ENCODE measurements around the gene PNMA8A.

PNMA8A gene

DNA sequence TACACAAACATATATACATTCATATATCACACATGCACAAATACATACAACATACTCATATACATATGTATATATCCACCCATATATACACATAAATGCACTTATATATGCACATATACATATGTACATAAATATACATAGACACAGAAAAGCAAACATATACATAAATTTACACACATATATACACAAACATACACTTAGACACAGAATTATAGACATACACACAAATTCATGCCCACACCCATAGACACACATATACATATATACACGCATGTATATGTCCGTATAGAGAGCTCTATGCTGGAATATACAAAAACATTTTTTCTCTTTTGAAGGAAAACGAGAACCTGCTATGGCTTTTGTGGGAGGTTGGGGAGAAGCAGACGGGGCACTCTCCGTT, 20.6 kb downstream of the PNMA8A start:
- Histone ChIP-seq H4K20me1 (ENCODE audit: insufficient read depth, low read length, poor library complexity, severe bottlenecking) (no peaks in the 10 kb centered on the region), H3K4me2 (ENCODE audit: low read depth, low read length, poor library complexity, severe bottlenecking) (no peak overlapping the region), H3K27me3 (ENCODE audit: insufficient read depth, low read length, poor library complexity, severe bottlenecking) (no peaks in the 10 kb centered on the region), H3F3A (ENCODE audit: low read depth) (no peaks in the 10 kb centered on the region), H3K36me3 (ENCODE audit: insufficient read depth, low read length) (no peaks in the 10 kb centered on the region), H3K79me2 (ENCODE audit: insufficient read depth, low read length) (no peaks in the 10 kb centered on the region), H3K9me2 (replicated peaks; ENCODE audit: low read depth, low read length) (no peaks in the 10 kb centered on the region), H2AFZ (ENCODE audit: low read length) (no peak overlapping the region), H3K4me1 (ENCODE audit: insufficient read depth, low read length, poor library complexity, severe bottlenecking) (no peaks in the 10 kb centered on the region), H3K9ac (ENCODE audit: low read depth, low read length, poor library complexity, severe bottlenecking) (no peak overlapping the region), H3K9me3 (ENCODE audit: insufficient read depth, low read depth, low read length) (no peaks in the 10 kb centered on the region), H3K4me3 (ENCODE audit: low read length, poor library complexity, severe bottlenecking) (no peak overlapping the region)
- TF ChIP-seq EZH2phosphoT487 (IDR thresholded peaks at IDR 0.05; ENCODE audit: borderline replicate concordance), result no peak
- TF ChIP-seq, protein P1, sequence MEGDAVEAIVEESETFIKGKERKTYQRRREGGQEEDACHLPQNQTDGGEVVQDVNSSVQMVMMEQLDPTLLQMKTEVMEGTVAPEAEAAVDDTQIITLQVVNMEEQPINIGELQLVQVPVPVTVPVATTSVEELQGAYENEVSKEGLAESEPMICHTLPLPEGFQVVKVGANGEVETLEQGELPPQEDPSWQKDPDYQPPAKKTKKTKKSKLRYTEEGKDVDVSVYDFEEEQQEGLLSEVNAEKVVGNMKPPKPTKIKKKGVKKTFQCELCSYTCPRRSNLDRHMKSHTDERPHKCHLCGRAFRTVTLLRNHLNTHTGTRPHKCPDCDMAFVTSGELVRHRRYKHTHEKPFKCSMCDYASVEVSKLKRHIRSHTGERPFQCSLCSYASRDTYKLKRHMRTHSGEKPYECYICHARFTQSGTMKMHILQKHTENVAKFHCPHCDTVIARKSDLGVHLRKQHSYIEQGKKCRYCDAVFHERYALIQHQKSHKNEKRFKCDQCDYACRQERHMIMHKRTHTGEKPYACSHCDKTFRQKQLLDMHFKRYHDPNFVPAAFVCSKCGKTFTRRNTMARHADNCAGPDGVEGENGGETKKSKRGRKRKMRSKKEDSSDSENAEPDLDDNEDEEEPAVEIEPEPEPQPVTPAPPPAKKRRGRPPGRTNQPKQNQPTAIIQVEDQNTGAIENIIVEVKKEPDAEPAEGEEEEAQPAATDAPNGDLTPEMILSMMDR (conservative IDR thresholded peaks at IDR 0.05; ENCODE audit: low read length), result no peak

DNA sequence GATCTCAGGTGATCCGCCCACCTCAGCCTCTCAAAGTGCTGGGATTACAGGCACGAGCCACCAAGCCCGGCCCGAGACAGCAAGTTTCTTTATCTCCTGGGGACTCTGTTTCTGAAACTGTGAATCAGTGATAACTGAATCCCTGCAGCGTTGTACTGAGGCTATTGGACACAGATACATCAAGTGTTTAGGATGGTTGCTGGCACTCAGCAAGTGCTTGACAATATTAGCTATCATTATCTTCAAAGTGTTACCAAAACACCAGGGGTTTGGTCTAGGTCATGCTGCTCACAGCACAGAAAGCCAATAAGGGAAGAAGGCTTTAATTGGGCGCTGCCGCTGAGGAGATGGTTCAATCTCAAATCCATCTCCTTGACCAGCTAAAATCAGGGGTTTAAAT, 22.1 kb downstream of the PNMA8A start:
- Histone ChIP-seq H3K4me1 (ENCODE audit: insufficient read depth, low read length, poor library complexity, severe bottlenecking) (no peaks in the 10 kb centered on the region), H3K4me3 (ENCODE audit: low read length, poor library complexity, severe bottlenecking) (no peak overlapping the region), H3K9me3 (ENCODE audit: insufficient read depth, low read depth, low read length) (no peaks in the 10 kb centered on the region), H3K36me3 (ENCODE audit: insufficient read depth, low read length) (no peaks in the 10 kb centered on the region), H3K4me2 (ENCODE audit: low read depth, low read length, poor library complexity, severe bottlenecking) (no peak overlapping the region), H3K79me2 (ENCODE audit: insufficient read depth, low read length) (no peaks in the 10 kb centered on the region), H4K20me1 (ENCODE audit: insufficient read depth, low read length, poor library complexity, severe bottlenecking) (no peaks in the 10 kb centered on the region), H3K27me3 (ENCODE audit: insufficient read depth, low read length, poor library complexity, severe bottlenecking) (no peaks in the 10 kb centered on the region), H3F3A (ENCODE audit: low read depth) (no peaks in the 10 kb centered on the region), H3K9me2 (replicated peaks; ENCODE audit: low read depth, low read length) (no peaks in the 10 kb centered on the region), H3K9ac (ENCODE audit: low read depth, low read length, poor library complexity, severe bottlenecking) (no peak overlapping the region), H2AFZ (ENCODE audit: low read length) (no peak overlapping the region)
- TF ChIP-seq, protein P1 (conservative IDR thresholded peaks at IDR 0.05; ENCODE audit: low read length), result no peak
- no peak for TF ChIP-seq EZH2phosphoT487 (IDR thresholded peaks at IDR 0.05; ENCODE audit: borderline replicate concordance)

DNA sequence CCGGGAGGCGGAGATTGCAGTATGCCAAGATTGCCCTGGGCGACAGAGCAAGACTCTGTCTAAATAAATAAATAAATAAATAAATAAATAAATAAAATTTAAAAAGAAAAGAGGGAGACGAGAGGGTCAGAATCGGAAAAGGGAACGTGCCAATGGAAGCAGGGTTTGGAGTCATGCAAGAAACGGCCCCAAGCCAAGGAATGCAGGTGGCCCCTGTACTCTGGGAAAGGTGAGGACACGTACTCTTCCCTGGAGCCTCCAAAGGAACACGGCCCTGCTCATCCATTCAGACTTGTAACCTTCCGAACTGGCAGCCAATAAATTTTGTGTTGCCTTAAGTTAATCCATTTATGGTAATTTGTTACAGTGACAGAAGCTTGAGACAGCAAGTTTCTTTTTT, 22.8 kb downstream of the PNMA8A start:
- no peak overlapping the region for H2AFZ ChIP-seq (ENCODE audit: low read length)
- no peaks in the 10 kb centered on the region for H3K79me2 ChIP-seq (ENCODE audit: insufficient read depth, low read length)
- no peaks in the 10 kb centered on the region for H3K9me3 ChIP-seq (ENCODE audit: insufficient read depth, low read depth, low read length)
- H4K20me1 ChIP-seq (ENCODE audit: insufficient read depth, low read length, poor library complexity, severe bottlenecking), result no peaks in the 10 kb centered on the region
- no peak overlapping the region for H3K9ac ChIP-seq (ENCODE audit: low read depth, low read length, poor library complexity, severe bottlenecking)
- no peaks in the 10 kb centered on the region for H3K9me2 ChIP-seq (replicated peaks; ENCODE audit: low read depth, low read length)
- H3K4me2 ChIP-seq (ENCODE audit: low read depth, low read length, poor library complexity, severe bottlenecking), result no peak overlapping the region
- no peaks in the 10 kb centered on the region for H3F3A ChIP-seq (ENCODE audit: low read depth)
- H3K27me3 ChIP-seq (ENCODE audit: insufficient read depth, low read length, poor library complexity, severe bottlenecking), result no peaks in the 10 kb centered on the region
- no peak for TF ChIP-seq EZH2phosphoT487 (IDR thresholded peaks at IDR 0.05; ENCODE audit: borderline replicate concordance)
- TF ChIP-seq, protein P1 (conservative IDR thresholded peaks at IDR 0.05; ENCODE audit: low read length), result no peak
- no peak overlapping the region for H3K4me3 ChIP-seq (ENCODE audit: low read length, poor library complexity, severe bottlenecking)
- H3K36me3 ChIP-seq (ENCODE audit: insufficient read depth, low read length), result no peaks in the 10 kb centered on the region
- H3K4me1 ChIP-seq (ENCODE audit: insufficient read depth, low read length, poor library complexity, severe bottlenecking), result no peaks in the 10 kb centered on the region
